GM23338 (cell line): ENCODE measurements around the gene PPP6R2. TPM values are rescaled to one million over a fixed set of nuclear protein-coding genes. Genes with fewer than 3 reads are reported as not detected.

Experiments used
- ATAC-seq: fragments of 200-7000 bp; cut with Tn5 transposase; 3 replicates; pipeline ENCODE4 v1.9.1; 2020
- DNase-seq: peaks from one replicate; pipeline ENCODE4 v3.0.0-alpha.2; 2015; ENCODE audit warnings: low spot score
- H2AFZ ChIP-seq: fragments of 200-600 bp; sonication (generic); 2 replicates; pipeline ENCODE4 v1.8.0; 2016; ENCODE audit warnings: antibody characterized with exemption, mild to moderate bottlenecking, moderate library complexity
- H3F3A ChIP-seq: fragments of 200-600 bp; sonication (generic); replicated peaks from 2 replicates; pipeline ENCODE4 v1.8.0; 2017; ENCODE audit warnings: antibody characterized with exemption, mixed run types, low read depth
- H3K27ac ChIP-seq: fragments of 200-600 bp; sonication (generic); 2 replicates; pipeline ENCODE4 v1.6.1; 2016; ENCODE audit warnings: low read depth
- H3K27me3 ChIP-seq: fragments of 200-600 bp; sonication (generic); 2 replicates; pipeline ENCODE4 v1.8.0; 2016; ENCODE audit warnings: mild to moderate bottlenecking, mixed run types, moderate library complexity; ENCODE audit not compliant: insufficient read depth
- H3K36me3 ChIP-seq: fragments of 200-600 bp; sonication (generic); 2 replicates; pipeline ENCODE4 v1.8.0; 2016; ENCODE audit warnings: mild to moderate bottlenecking; ENCODE audit not compliant: insufficient read depth
- H3K4me1 ChIP-seq: fragments of 200-600 bp; sonication (generic); 2 replicates; pipeline ENCODE4 v1.8.0; 2016; ENCODE audit warnings: mild to moderate bottlenecking, moderate library complexity; ENCODE audit not compliant: insufficient read depth
- H3K4me2 ChIP-seq: fragments of 200-600 bp; sonication (generic); 2 replicates; pipeline ENCODE4 v1.7.1; 2017; ENCODE audit warnings: mixed run types
- H3K4me3 ChIP-seq: fragments of 200-600 bp; sonication (generic); 2 replicates; pipeline ENCODE4 v1.6.1; 2016; ENCODE audit warnings: mixed run types
- H3K79me2 ChIP-seq: fragments of 200-600 bp; sonication (generic); replicated peaks from 2 replicates; pipeline ENCODE4 v1.8.0; 2017; ENCODE audit warnings: mild to moderate bottlenecking; ENCODE audit not compliant: insufficient read depth
- H3K9me2 ChIP-seq: fragments of 200-600 bp; sonication (generic); 2 replicates; pipeline ENCODE4 v1.8.0; 2017; ENCODE audit not compliant: insufficient read depth
- H4K20me1 ChIP-seq: fragments of 200-600 bp; sonication (generic); replicated peaks from 2 replicates; pipeline ENCODE4 v1.8.0; 2017; ENCODE audit warnings: mild to moderate bottlenecking; ENCODE audit not compliant: insufficient read depth
- H3K27ac Mint-ChIP-seq: 2 replicates; pipeline ENCODE4 v1.8.0; 2020; ENCODE audit warnings: inconsistent platforms, mild to moderate bottlenecking, moderate library complexity, mixed read lengths
- H3K27me3 Mint-ChIP-seq: 3 replicates; pipeline ENCODE4 v1.8.0; 2022; ENCODE audit warnings: low read depth, mild to moderate bottlenecking, moderate library complexity, mixed read lengths, inconsistent platforms; ENCODE audit not compliant: insufficient read depth, poor library complexity
- H3K36me3 Mint-ChIP-seq: 3 replicates; pipeline ENCODE4 v1.8.0; 2021; ENCODE audit warnings: low read depth, mild to moderate bottlenecking, inconsistent platforms, moderate library complexity, mixed read lengths
- H3K4me1 Mint-ChIP-seq: 3 replicates; pipeline ENCODE4 v1.8.0; 2020; ENCODE audit warnings: mild to moderate bottlenecking, inconsistent platforms, mixed read lengths
- H3K4me3 Mint-ChIP-seq: 3 replicates; pipeline ENCODE4 v1.8.0; 2021; ENCODE audit warnings: moderate library complexity, mild to moderate bottlenecking, inconsistent platforms, mixed read lengths
- H3K9me3 Mint-ChIP-seq: 3 replicates; pipeline ENCODE4 v1.8.0; 2020; ENCODE audit warnings: moderate library complexity, mild to moderate bottlenecking, inconsistent platforms, mixed read lengths
- CREB1 ChIP-seq: fragments of 250-450 bp; sonication (Bioruptor Pico); IDR thresholded peaks from 2 replicates; pipeline ENCODE4 v1.5.0; 2020; ENCODE audit warnings: low read depth, mild to moderate bottlenecking, moderate library complexity
- CTCF ChIP-seq, 2 experiments: fragments of 200-600 bp in 1 of 2; sonication (generic) in 1 of 2; conservative IDR thresholded peaks; 2 replicates each; pipeline versions ENCODE4 v1.5.1 to v1.6.1; 2016 to 2017; ENCODE audit warnings: antibody characterized with exemption in 2 of 2, low read depth in 2 of 2, mild to moderate bottlenecking in 2 of 2, moderate library complexity in 1 of 2
- ETS1 ChIP-seq: IDR thresholded peaks from 2 replicates; pipeline ENCODE4 v1.6.1; 2016; ENCODE audit warnings: antibody characterized with exemption
- EZH2 ChIP-seq: fragments of 200-600 bp; sonication (generic); IDR thresholded peaks from one replicate; pipeline ENCODE4 v1.8.0; 2017; ENCODE audit warnings: antibody characterized with exemption, mild to moderate bottlenecking, low read depth; ENCODE audit not compliant: unreplicated experiment
- EZH2phosphoT487 ChIP-seq: fragments of 200-600 bp; sonication (generic); IDR thresholded peaks from one replicate; pipeline ENCODE4 v1.8.1; 2018; ENCODE audit warnings: antibody characterized with exemption; ENCODE audit not compliant: unreplicated experiment
- ZNF114 ChIP-seq: fragments of 250-450 bp; sonication (Bioruptor Pico); IDR thresholded peaks from 2 replicates; pipeline ENCODE4 v1.5.0; 2020; ENCODE audit warnings: mild to moderate bottlenecking, moderate library complexity
- ZNF462 ChIP-seq: fragments of 250-450 bp; sonication (Bioruptor Pico); IDR thresholded peaks from 2 replicates; pipeline ENCODE4 v1.5.0; 2020; ENCODE audit warnings: mild to moderate bottlenecking, moderate library complexity
- polyA plus RNA-seq: library from polyadenylated mRNA; unstranded; fragments of >200 nt; fragmentation: Nextera tagmentation; extraction: Ambion mirVana; gene quantifications from 2 replicates; pipeline ENCODE4 v1.2.1, GENCODE V29; 2016
- total RNA-seq: library from RNA; depleted of rRNA; stranded (reverse); fragments of >200 nt; shearing (Covaris generic); gene quantifications from 2 replicates; pipeline ENCODE4 v1.2.3, GENCODE V29; 2014

Gene PPP6R2
- total and polyA plus RNA-seq, 2 experiments from 2014 or later, result 11.9 to 45.8 TPM

- TF ChIP-seq ZNF462 (no peak), CTCF (conservative IDR thresholded peaks at IDR 0.05; ENCODE audit: low read depth in 2 of 2) (no peak), EZH2phosphoT487 (no peak), EZH2 (no peak), CREB1 (CRISPR knock-in tag) (no peak)
Measured at GRCh38 chr22:50293441-50294318, 49.4 kb upstream of the PPP6R2 start (continued).

- Histone ChIP-seq H3K27me3 (no peaks in the 10 kb centered on the region), H3K27ac (peak overlapping the region; percentile 89), H3K4me2 (peak overlapping the region; percentile 75), H2AFZ (no peak overlapping the region), H3K9me2 (no peaks in the 10 kb centered on the region), H3K4me1 (peaks cover 27% of the 10 kb centered on the region), H3K36me3 (no peaks in the 10 kb centered on the region), H3F3A (no peaks in the 10 kb centered on the region; the same call in 1 of the 2 replicates), H3K79me2 (peaks cover 59% of the 10 kb centered on the region), H3K4me3 (no peak overlapping the region), H4K20me1 (peaks cover 5% of the 10 kb centered on the region; the same call in 1 of the 2 replicates)
- Mint-ChIP-seq H3K4me1 (peaks cover 14% of the 10 kb centered on the region), H3K36me3 (peaks cover 3% of the 10 kb centered on the region; the same call in 1 of the 3 replicates), H3K9me3 (no peaks in the 10 kb centered on the region; the same call in 2 of the 3 replicates), H3K27me3 (peaks cover 26% of the 10 kb centered on the region), H3K27ac (peak overlapping the region; percentile 74; the same call in 1 of the 2 replicates), H3K4me3 (no peak overlapping the region)
- no peak for ATAC-seq
- DNase-seq, result no peak
- TF ChIP-seq EZH2 (no peak), ZNF114 (CRISPR knock-in tag) (no peak), ETS1 (no peak)
Measured at GRCh38 chr22:50294319-50294656, 48.8 kb upstream of the PPP6R2 start.
